AG09319 (cell line): Measurements from ENCODE around the gene RAB40C.

ENCODE experiments used
- DNase-seq: peaks from one replicate; pipeline ENCODE4 v3.0.0-alpha.2; 2010; ENCODE audit warnings: low read depth; ENCODE audit errors: extremely low read depth
- TF ChIP-seq, protein P1 (sequence below): IDR thresholded peaks from 2 replicates; pipeline ENCODE4 v1.5.1; 2011; ENCODE audit warnings: low read depth, mild to moderate bottlenecking, inconsistent platforms, low read length, moderate library complexity

Gene RAB40C

DNA sequence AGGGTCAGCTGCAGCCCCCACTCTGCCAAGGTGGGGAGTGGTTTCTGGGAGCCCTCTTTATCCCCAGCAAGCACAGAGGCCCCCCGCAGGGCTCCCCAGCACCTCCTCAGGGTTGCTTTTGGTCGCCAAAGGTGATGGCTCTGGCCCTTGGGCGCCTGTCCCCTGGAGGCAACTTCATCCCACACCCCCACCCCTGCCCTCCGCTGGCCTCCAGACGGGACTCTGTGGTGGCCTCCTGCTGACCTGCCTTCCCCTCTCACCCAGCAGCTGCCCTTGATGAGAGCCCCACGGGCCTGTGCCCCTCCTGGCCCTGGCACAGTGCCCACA is 70.2 kb downstream of the RAB40C start:
- TF ChIP-seq, protein P1, sequence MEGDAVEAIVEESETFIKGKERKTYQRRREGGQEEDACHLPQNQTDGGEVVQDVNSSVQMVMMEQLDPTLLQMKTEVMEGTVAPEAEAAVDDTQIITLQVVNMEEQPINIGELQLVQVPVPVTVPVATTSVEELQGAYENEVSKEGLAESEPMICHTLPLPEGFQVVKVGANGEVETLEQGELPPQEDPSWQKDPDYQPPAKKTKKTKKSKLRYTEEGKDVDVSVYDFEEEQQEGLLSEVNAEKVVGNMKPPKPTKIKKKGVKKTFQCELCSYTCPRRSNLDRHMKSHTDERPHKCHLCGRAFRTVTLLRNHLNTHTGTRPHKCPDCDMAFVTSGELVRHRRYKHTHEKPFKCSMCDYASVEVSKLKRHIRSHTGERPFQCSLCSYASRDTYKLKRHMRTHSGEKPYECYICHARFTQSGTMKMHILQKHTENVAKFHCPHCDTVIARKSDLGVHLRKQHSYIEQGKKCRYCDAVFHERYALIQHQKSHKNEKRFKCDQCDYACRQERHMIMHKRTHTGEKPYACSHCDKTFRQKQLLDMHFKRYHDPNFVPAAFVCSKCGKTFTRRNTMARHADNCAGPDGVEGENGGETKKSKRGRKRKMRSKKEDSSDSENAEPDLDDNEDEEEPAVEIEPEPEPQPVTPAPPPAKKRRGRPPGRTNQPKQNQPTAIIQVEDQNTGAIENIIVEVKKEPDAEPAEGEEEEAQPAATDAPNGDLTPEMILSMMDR: no peak
- no peak for DNase-seq

DNA sequence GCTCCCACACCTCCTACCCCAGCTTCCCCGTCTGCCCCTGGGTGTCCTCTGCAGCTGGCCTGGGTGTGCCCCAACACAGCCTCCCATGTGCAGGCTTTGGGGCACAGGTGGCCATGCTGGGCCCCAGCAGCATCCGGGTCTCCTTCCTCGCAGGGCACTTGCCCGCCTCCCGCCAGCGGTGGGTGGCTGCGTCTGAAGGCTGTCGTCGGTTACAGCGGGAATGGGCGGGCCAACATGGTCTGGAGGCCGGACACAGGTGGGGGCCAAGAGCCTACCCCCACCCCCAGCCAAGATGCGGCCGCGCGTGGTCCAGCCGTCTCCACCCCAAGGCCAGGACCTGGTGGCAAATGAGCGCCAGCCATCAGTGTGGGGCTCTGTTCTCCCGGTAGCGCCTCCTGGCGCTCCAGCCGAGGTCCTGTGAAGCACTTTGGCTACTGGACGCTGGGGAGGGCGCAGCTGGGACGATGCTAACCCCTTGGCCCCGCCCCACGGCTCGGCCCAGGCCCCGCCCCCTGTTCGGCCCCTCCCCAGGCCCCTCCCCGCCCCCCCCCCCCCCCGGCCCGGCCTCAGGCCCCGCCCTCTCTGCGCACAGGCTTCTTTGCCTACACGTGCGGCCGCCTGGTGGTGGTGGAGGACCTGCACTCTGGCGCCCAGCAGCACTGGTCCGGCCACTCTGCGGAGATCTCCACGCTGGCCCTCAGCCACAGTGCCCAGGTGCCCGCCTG is 70.8 kb downstream of the RAB40C start:
- peak; percentile 63 for DNase-seq
- TF ChIP-seq, protein P1: peak; percentile 54

DNA sequence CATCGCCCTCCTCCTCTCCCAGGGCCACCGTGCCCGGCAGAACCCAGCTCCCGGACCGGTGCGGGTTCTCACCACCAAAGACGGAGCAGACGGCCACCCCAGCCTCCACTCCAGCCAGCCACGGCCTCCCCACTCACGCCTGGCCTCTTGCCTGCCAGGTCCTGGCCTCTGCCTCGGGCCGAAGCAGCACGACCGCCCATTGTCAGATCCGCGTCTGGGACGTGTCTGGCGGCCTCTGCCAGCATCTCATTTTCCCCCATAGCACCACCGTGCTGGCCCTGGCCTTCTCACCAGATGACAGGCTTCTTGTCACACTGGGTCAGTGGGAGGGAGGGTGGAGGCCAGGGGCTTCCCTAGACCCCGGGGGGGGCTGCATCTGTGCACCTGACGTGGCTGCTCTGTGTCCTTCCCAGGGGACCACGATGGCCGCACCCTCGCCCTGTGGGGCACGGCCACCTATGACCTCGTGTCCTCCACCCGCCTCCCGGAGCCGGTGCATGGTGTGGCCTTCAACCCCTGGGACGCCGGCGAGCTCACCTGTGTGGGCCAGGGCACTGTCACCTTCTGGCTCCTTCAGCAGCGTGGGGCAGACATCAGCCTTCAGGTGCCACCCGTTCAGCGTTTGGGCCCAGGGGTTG is 71.4 kb downstream of the RAB40C start:
- TF ChIP-seq, protein P1: no peak
- no peak for DNase-seq

DNA sequence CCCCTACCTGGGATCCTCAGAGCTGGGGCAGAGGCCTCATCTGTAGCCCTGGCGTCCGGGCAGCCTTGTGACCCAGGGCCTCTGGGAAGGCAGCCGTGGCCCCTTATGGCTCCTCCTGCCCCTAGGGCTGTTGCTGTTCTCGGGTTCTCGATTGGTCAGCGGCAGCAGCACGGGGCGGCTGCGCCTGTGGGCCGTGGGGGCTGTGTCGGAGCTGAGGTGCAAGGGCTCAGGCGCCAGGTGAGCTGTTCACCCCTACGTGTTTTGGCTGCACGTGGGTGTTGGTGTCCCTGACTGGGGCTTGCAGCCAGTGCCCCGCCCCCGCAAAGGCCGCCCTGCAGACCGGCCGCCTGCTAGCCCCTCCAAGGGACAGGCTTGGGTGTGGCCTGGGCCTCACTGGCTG is 72.2 kb downstream of the RAB40C start:
- TF ChIP-seq, protein P1: no peak
- no peak for DNase-seq

DNA sequence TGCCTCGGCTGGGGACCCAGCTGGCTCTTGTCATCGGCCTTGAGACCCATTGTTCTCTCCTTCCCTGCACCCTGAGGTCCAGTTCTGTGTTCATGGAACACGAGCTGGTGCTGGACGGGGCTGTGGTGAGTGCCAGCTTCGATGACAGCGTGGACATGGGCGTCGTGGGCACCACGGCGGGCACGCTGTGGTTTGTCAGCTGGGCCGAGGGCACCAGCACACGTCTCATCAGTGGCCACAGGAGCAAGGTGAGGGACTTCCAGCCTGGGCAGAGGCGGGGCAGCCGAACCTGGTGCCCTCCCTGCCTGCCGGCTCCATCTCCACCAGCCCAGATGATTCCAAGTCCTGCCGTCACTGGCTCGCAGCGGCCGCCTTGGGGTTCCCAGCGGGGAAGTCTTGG is 72.7 kb downstream of the RAB40C start:
- TF ChIP-seq, protein P1: no peak

DNA sequence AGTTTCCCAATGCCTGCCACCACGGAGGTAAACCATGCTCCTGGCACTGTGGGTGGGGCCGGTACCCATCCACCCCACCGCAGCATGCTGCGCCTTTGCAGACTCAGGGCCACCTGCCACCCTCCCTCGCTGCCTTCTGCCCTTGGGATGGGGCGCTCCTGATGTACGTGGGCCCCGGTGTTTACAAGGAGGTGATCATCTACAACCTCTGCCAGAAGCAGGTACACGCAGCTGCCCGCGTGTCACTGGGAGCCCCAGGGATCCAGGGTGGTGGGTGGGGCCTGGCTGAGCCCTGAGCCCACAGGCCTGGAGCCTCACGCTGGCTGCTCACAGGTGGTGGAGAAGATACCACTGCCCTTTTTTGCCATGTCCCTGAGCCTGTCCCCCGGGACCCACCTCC is 76.7 kb downstream of the RAB40C start:
- DNase-seq: no peak
- TF ChIP-seq, protein P1: no peak

More for the DNA sequence above, 72.7 kb downstream of the RAB40C start:
- DNase-seq: no peak

DNA sequence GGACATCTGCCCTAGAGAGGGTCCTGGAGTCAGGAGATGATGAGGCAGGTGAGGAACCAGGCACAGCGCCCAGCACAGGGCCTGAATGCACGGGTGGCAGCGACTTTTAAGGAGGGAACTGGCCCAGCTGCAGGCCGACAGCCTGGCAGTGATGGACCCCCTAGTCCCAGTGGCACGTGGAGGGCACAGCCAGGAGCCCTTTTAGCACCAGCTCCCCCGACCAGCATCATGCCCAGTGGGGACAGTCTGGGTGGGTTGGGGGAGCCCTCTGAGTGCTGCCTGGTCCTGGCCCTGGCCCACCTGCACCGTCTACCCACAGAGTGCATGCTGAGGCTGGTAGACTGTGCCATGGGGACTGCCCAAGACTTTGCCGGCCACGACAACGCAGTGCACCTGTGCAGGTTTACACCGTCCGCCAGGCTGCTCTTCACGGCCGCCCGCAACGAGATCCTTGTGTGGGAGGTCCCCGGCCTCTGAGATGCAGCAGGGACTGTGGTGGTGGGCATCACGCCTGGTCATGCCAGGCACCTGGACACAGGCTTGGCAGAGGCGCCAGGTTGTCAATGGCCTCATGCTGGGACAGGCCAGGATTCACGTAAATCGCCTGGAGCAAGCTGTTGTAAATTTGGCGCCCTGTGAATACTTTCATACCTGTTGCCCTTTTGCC is 77.4 kb downstream of the RAB40C start:
- no peak for DNase-seq
- TF ChIP-seq, protein P1: no peak
